Left ventricle myocardium superior (tissue), 1 donor: ENCODE results near the gene NRG3. TPM values are rescaled to one million over a fixed set of nuclear protein-coding genes. Genes with fewer than 3 reads are reported as not detected.

ENCODE experiments used
- ATAC-seq: fragments of 200-7000 bp; cut with Tn5 transposase; one replicate; pipeline ENCODE4 v1.9.1; 2020; ENCODE audit warnings: mild to moderate bottlenecking, moderate library complexity
- DNase-seq: peaks from one replicate; pipeline ENCODE4 v3.0.0-alpha.2; 2020
- intact Hi-C: fragments of 100-400 bp; cut with micrococcal nuclease; formaldehyde crosslinking; loops from one replicate; pipeline ENCODE4 v1.11.0; 2022
- total RNA-seq: library from RNA; stranded (reverse); fragmentation: NEBNext Ultra II Directional; extraction: Animal tissue kit (Norgen Biotek cat#: 25700); gene quantifications from one replicate; pipeline ENCODE4 v1.2.1, GENCODE V29; 2021
- donor health status: DM: no; HTN: yes; CAD: no; lungs with severe emphysema.

NRG3 gene
- total RNA-seq, 1 donor from 2014 or later, result 0.15 TPM

GRCh38 chr10:82492647-82493046 is 617.7 kb downstream of the NRG3 start:
- ATAC-seq (no peak), DNase-seq (no peak)
- intact Hi-C loops, result no loop called here

- DNase-seq (no peak), ATAC-seq (peak; percentile 78)
- intact Hi-C loops, result no loop called here
Measured at GRCh38 chr10:82496114-82496513, 621.1 kb downstream of the NRG3 start.

DNA sequence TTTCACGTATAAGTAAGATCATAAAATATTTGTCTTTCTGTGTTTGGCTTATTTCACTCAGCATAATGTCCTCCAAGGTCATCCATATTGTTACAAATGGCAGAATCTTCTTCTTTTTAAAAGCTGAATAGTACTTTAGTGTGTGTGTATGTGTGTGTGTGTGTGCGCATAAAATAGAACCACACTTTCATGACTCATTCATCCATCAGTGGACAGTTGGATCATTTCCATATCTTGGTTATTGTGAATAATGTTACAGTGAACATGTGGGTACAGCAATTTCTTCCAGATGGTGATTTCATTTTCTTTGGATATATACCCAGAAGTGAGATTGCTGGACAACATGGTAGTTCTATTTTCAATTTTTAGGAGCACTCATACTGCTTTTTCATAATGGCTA is 622.4 kb downstream of the NRG3 start:
- intact Hi-C loops, result no loop called here
- ATAC-seq, result no peak
- DNase-seq, result no peak

GRCh38 chr10:82498976-82499375 is 624.0 kb downstream of the NRG3 start:
- no peak for ATAC-seq
- DNase-seq, result no peak
- intact Hi-C loops, result no loop called here

GRCh38 chr10:82505009-82505408 is 630.0 kb downstream of the NRG3 start:
- DNase-seq (no peak), ATAC-seq (no peak)
- intact Hi-C loops, result no loop called here

DNA sequence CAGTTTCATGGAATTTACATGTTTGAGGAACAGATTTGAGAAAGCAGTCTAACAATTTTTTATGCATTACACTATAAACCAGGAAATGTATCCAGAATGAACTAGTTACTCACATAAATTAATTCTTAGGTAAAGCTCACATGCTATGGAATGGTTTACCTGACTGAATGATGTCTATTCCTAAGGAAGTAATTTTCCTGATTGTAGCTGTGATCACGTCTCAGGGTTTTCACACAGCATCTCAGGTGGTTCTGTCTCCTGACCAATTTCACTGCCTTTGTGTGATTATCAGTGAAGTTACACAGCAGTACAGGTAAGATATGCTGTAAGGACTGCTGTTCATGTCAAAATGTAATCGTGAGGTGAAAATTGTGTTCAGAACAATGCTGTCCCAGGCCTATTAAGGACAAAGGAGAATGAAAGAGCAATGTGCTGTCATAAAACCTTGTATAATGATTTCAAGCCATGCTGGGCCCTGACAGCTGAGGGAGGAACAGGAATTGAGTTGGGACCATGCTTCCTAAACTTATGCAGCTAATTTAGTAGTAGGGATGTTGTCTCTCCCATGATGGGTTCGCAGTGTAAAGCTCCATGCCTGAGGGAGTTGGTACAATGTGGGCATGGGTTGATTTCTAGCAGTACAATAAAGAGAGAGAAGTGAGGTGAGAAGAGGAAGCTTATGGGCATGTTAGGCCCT is 631.8 kb downstream of the NRG3 start:
- DNase-seq (no peak), ATAC-seq (no peak)
- intact Hi-C loops, result no loop called here

DNA sequence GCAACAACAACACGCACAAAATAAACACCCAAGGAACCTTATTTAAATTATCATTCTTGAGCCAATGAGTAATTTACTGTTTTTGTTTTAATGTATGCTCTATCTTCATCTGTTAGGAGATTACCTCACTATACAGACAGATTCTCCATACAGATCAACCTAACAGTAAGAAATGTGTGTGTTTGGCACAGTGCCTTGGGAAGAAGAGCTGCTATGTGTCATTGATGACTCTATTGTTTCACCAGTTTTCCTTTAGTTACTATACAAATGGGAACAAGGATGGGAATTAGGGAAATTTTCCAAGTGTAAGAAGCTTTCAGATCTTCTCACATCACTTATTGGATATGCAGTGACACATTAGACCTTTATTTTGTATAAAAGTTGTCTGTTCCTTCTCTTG is 640.3 kb downstream of the NRG3 start:
- intact Hi-C loops, result no loop called here
- ATAC-seq (no peak), DNase-seq (no peak)

GRCh38 chr10:82529062-82529461 is 654.1 kb downstream of the NRG3 start:
- no peak for DNase-seq
- ATAC-seq, result no peak
- intact Hi-C loops, result no loop called here

- intact Hi-C loops, result no loop called here
- ATAC-seq (no peak), DNase-seq (no peak)
Measured at GRCh38 chr10:82535457-82535856, 660.5 kb downstream of the NRG3 start.

DNA sequence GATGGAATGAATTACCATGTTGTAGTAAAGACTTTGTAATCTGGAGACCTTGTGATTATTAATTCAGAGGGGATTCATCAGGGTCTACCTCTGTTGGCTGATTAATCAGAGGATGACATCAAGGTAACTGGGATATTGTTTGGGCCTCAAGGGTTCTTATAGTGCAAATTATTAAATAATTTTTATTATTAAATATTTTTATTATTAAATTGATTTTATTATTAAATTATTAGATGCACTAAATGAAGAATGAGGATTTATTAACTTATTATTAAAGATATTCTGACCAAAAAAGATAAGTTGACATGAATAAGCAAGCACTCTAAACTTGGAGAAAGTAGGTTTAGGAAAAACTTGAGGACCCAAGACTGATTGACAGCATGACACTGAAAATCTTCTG is 661.7 kb downstream of the NRG3 start:
- DNase-seq, result no peak
- intact Hi-C loops, result no loop called here
- no peak for ATAC-seq

- ATAC-seq (no peak), DNase-seq (no peak)
- intact Hi-C loops, result no loop called here
Measured at GRCh38 chr10:82538272-82538671, 663.3 kb downstream of the NRG3 start.

DNA sequence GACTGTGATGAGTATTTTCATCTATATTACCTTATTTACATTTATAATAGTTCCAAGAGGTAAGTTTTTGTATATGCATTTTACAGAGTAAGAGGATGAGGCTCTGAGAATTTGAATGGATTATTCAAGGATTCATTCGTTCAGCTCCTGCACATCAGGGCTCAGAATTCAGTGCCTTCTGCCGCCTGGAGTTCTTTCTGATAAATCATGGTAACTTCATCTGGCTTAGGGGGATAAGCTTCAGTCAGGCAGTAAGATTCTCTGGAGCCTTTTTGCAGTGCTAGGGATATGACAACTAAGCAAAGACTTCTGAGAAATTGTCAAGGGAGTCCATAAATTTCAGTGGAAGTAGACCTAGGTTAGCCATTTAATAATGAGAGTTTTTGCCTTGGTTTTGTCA is 668.6 kb downstream of the NRG3 start:
- no peak for DNase-seq
- no peak for ATAC-seq
- intact Hi-C loops, result no loop called here

GRCh38 chr10:82544377-82544776 is 669.4 kb downstream of the NRG3 start:
- intact Hi-C loops, result no loop called here
- DNase-seq (no peak), ATAC-seq (no peak)

DNA sequence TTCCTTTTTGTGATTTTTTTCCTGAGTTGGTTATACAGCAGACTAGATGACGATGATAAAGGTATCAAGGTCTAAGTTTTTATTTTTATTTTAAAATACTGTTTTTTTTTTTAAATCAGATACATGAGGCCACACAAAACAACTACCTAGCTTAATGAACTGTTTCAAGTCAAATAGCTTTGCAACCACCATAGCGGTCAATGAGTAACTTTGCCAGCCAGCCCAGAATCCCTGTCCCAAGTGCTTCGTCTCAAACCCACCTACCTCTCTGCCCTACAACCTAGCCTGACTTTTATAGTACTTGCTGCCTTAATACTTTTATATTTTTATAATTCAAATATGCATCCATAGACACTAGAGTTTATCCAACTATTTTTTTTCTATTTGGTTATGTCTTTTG is 676.5 kb downstream of the NRG3 start:
- no peak for DNase-seq
- ATAC-seq, result no peak
- intact Hi-C loops, result no loop called here

- DNase-seq (no peak), ATAC-seq (no peak)
- intact Hi-C loops, result no loop called here
Measured at GRCh38 chr10:82552267-82552666, 677.3 kb downstream of the NRG3 start.

DNA sequence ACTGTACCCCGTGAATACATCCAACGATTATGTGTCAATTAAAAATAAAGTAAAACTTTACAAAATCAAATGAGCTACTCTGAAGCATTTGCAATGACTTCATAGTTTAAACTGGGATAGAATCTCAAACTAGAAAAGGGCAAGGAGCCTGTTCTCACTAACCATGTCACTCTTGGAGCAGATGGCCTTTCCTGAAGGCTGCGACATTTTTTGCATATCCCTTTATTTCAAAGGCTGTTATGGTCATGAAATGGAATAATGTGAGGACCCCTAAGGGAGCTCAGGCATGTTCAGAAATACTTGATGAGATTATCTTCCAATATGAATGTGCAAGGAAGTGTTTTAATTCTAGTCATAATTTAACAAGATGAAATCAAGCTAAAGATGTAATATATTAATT is 679.4 kb downstream of the NRG3 start:
- DNase-seq, result no peak
- intact Hi-C loops, result no loop called here
- ATAC-seq, result no peak

GRCh38 chr10:82558014-82558607 is 683.1 kb downstream of the NRG3 start:
- DNase-seq (no peak), ATAC-seq (no peak)
- intact Hi-C loops, result no loop called here

DNA sequence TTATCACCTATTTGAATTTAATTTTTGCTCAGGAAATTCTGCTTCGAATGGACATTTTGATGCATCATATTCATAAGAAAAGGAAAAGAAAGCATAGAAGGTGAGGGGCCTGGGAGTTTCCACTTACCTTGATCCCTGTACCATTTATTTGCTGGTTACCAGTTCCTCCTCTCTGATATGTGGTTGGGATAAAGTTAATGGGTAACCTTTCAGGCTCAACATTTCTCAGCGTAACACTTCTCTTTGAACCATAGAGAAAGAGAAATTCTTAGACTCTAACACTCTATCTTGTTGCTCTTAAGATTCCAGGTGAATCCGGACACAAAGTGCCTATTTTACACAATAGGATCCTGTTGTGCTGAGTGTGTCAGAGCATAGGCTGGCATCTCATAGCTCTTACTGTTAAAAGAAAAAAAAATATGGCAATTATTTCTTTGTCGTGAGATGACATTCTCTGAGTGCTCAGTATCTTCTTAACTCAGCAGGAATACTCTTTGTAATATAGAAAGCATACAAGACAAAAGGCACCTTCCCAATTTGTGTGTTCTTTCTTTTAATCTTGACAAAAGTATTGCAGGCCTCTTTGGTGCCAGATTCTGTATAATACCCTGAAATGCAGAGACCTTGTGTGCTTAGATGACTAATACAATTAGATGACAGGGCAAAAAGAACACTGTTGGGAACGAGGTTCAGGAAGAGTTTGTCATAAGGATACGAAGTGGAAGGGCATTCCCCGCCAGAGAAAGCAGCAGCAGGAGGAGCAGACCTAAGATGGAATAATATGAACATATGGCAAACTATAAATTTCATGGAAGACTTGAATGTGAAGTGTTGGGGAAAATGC is 689.6 kb downstream of the NRG3 start:
- ATAC-seq (no peak), DNase-seq (no peak)
- intact Hi-C loops, result no loop called here

- DNase-seq (no peak), ATAC-seq (no peak)
- intact Hi-C loops, result no loop called here
Measured at GRCh38 chr10:82565197-82565575, 690.2 kb downstream of the NRG3 start.

DNA sequence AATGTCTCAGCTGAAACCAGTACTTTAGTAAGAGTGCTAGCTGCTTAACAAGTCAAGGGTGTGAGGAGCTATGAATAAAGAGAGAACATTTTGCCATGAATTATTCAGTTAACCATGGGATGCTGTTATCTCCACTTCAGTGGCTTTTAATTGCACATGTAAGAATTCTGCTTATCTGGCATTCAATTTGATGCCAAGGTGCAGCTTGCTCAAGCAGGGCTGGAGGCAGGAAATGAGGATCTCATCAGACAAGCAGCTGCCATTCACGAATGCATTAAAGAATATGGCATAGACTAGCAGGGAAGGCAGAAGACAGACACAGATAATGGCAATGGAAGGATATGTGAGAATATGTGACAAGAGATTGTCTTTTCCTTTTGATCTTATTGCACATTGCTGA is 697.8 kb downstream of the NRG3 start:
- DNase-seq (no peak), ATAC-seq (no peak)
- intact Hi-C loops, result no loop called here

GRCh38 chr10:82574081-82574480 is 699.1 kb downstream of the NRG3 start:
- DNase-seq (no peak), ATAC-seq (no peak)
- intact Hi-C loops, result no loop called here
